HCT116 (cell line): ENCODE results near the gene QRICH1. TPM values are rescaled to one million over a fixed set of nuclear protein-coding genes. Genes with fewer than 3 reads are reported as not detected.

Source experiments
- ATAC-seq: fragments of 200-7000 bp; cut with Tn5 transposase; 2 replicates; pipeline ENCODE4 v1.9.1; 2020; ENCODE audit warnings: mild to moderate bottlenecking, moderate library complexity
- BruUV-seq: library from RNA; stranded (reverse); fragments of 400-500 nt; replicated peaks from 2 replicates; lab custom pipeline; 2021; lab: Mats Ljungman, UMichigan
- CTCF ChIA-PET: fragments of 300-600 bp; sonication (Branson Sonifier 250); formaldehyde crosslinking; loops from one replicate; lab custom pipeline; 2021; ENCODE audit warnings: antibody characterized with exemption; lab: Charles Lee
- POLR2A ChIA-PET: fragments of 300-600, 350-600 bp; sonication (Branson Sonifier 250); formaldehyde crosslinking; loops from one replicate; lab custom pipeline; 2021; ENCODE audit warnings: antibody characterized with exemption; lab: Charles Lee
- RAD21 ChIA-PET, 2 experiments: fragments of 300-600 bp; sonication (Branson Sonifier 250); formaldehyde crosslinking; loops; one replicate each; lab custom pipeline; 2023; ENCODE audit warnings: low total read pairs in 2 of 2; ENCODE audit not compliant: uncharacterized antibody in 2 of 2, unreplicated experiment in 2 of 2, low non-redundant PET in 1 of 2; lab: Charles Lee
- DNase-seq: peaks from one replicate; pipeline ENCODE4 v3.0.0-alpha.2; 2010; ENCODE audit warnings: low read depth, low spot score
- H2AFZ ChIP-seq: fragments of 200-600 bp; shearing (Covaris generic), sonication (generic); 2 replicates; pipeline ENCODE4 v1.6.1; 2017; ENCODE audit warnings: low read depth, mixed run types, mixed read lengths, antibody characterized with exemption, low read length; ENCODE audit not compliant: poor library complexity, severe bottlenecking
- H3K27ac ChIP-seq: 2 replicates; pipeline ENCODE4 v1.5.1; 2012; ENCODE audit warnings: low read depth, low read length
- H3K27me3 ChIP-seq: fragments of 200-600 bp; sonication (generic); 2 replicates; pipeline ENCODE4 v1.6.1; 2016; ENCODE audit warnings: mixed run types, low read length, mixed read lengths; ENCODE audit not compliant: insufficient read depth
- H3K36me3 ChIP-seq, 2 experiments: fragments of 200-500 bp in 1 of 2; fragments of 200-600 bp in 1 of 2; sonication (Bioruptor generic) in 1 of 2; sonication (generic) in 1 of 2; 2 replicates each; pipeline versions ENCODE4 v1.5.1 to v1.6.1; 2014 to 2016; ENCODE audit warnings: low read length in 2 of 2, inconsistent platforms in 1 of 2, mixed read lengths in 1 of 2, mixed run types in 1 of 2; ENCODE audit not compliant: insufficient read depth in 2 of 2, control insufficient read depth in 1 of 2
- H3K4me1 ChIP-seq, 2 experiments: fragments of 200-600 bp in 1 of 2; sonication (generic) in 1 of 2; 2 replicates each; pipeline versions ENCODE4 v1.5.1 to v1.6.1; 2012 to 2017; ENCODE audit warnings: low read length in 2 of 2, inconsistent platforms in 1 of 2, mild to moderate bottlenecking in 1 of 2, mixed read lengths in 1 of 2, mixed run types in 1 of 2, moderate library complexity in 1 of 2; ENCODE audit not compliant: insufficient read depth in 2 of 2, control insufficient read depth in 1 of 2
- H3K4me2 ChIP-seq: fragments of 200-600 bp; sonication (generic); 2 replicates; pipeline ENCODE4 v1.6.1; 2017; ENCODE audit warnings: mixed run types, low read length, mixed read lengths
- H3K4me3 ChIP-seq, 2 experiments: fragments of 200-600 bp in 1 of 2; sonication (generic) in 1 of 2; replicated peaks in 1 of 2; 2 replicates each; pipeline ENCODE4 v1.5.1; 2011 to 2016; ENCODE audit warnings: low read length in 2 of 2, control low read depth in 1 of 2, low read depth in 1 of 2, mild to moderate bottlenecking in 1 of 2, mixed read lengths in 1 of 2, mixed run types in 1 of 2
- H3K79me2 ChIP-seq: fragments of 200-600 bp; sonication (generic); 2 replicates; pipeline ENCODE4 v1.6.1; 2017; ENCODE audit warnings: mild to moderate bottlenecking, mixed run types, low read length, moderate library complexity, mixed read lengths; ENCODE audit not compliant: insufficient read depth
- H3K9ac ChIP-seq: fragments of 200-600 bp; sonication (generic); 2 replicates; pipeline ENCODE4 v1.6.1; 2016; ENCODE audit warnings: low read length, mixed read lengths
- H3K9me2 ChIP-seq: fragments of 200-600 bp; sonication (generic), shearing (Covaris generic); 2 replicates; pipeline ENCODE4 v1.6.1; 2017; ENCODE audit warnings: mixed run types, mild to moderate bottlenecking, moderate library complexity; ENCODE audit not compliant: insufficient read depth
- H3K9me3 ChIP-seq, 2 experiments: fragments of 200-500 bp in 1 of 2; fragments of 200-600 bp in 1 of 2; sonication (Bioruptor generic) in 1 of 2; sonication (generic) in 1 of 2; 2 replicates each; pipeline ENCODE4 v1.6.1; 2014 to 2017; ENCODE audit warnings: low read length in 2 of 2, mixed read lengths in 2 of 2, inconsistent platforms in 1 of 2, low read depth in 1 of 2, mild to moderate bottlenecking in 1 of 2, mixed run types in 1 of 2, moderate library complexity in 1 of 2; ENCODE audit not compliant: control insufficient read depth in 1 of 2, insufficient read depth in 1 of 2
- H4K20me1 ChIP-seq: fragments of 200-600 bp; sonication (generic), shearing (Covaris generic); 2 replicates; pipeline ENCODE4 v1.6.1; 2017; ENCODE audit warnings: mixed run types, mild to moderate bottlenecking, moderate library complexity; ENCODE audit not compliant: insufficient read depth
- CBX3 ChIP-seq: IDR thresholded peaks from 2 replicates; pipeline ENCODE4 v1.6.1; 2012; ENCODE audit warnings: low read depth
- EZH2 ChIP-seq: fragments of 200-600 bp; sonication (generic); IDR thresholded peaks from 2 replicates; pipeline ENCODE4 v1.6.1; 2017; ENCODE audit warnings: antibody characterized with exemption, mixed run types
- FOSL1 ChIP-seq: IDR thresholded peaks from 2 replicates; pipeline ENCODE4 v1.6.1; 2012; ENCODE audit warnings: low read depth
- JUND ChIP-seq: IDR thresholded peaks from 2 replicates; pipeline ENCODE4 v1.6.1; 2012
- POLR2A ChIP-seq: IDR thresholded peaks from 2 replicates; pipeline ENCODE4 v1.7.0; 2011; ENCODE audit warnings: borderline replicate concordance; ENCODE audit not compliant: insufficient read depth, insufficient read length; ENCODE audit errors: extremely low read depth
- RAD21 ChIP-seq: IDR thresholded peaks from 2 replicates; pipeline ENCODE4 v1.6.1; 2012; ENCODE audit warnings: low read depth, mild to moderate bottlenecking
- REST ChIP-seq: IDR thresholded peaks from 2 replicates; pipeline ENCODE4 v1.6.1; 2012; ENCODE audit warnings: low read depth
- SIN3A ChIP-seq: IDR thresholded peaks from 2 replicates; pipeline ENCODE4 v1.6.1; 2012; ENCODE audit warnings: low read depth
- SRF ChIP-seq: IDR thresholded peaks from 2 replicates; pipeline ENCODE4 v1.6.1; 2012; ENCODE audit warnings: low read depth
- TCF7L2 ChIP-seq: IDR thresholded peaks from 2 replicates; pipeline ENCODE4 v1.7.0; 2011; ENCODE audit warnings: borderline replicate concordance, inconsistent platforms; ENCODE audit not compliant: insufficient read depth, insufficient read length; ENCODE audit errors: extremely low read depth
- YY1 ChIP-seq: IDR thresholded peaks from 2 replicates; pipeline ENCODE4 v1.6.1; 2011; ENCODE audit warnings: low read length, low read depth, moderate library complexity, mild to moderate bottlenecking; ENCODE audit not compliant: insufficient replicate concordance; ENCODE audit errors: extremely low read depth
- ZFX ChIP-seq: fragments of 450-650 bp; IDR thresholded peaks from 2 replicates; pipeline ENCODE4 v1.6.1; 2017
- ZNF274 ChIP-seq: fragments of 200-500 bp; sonication (Bioruptor generic); IDR thresholded peaks from 2 replicates; pipeline ENCODE4 v1.6.1; 2014; ENCODE audit warnings: mild to moderate bottlenecking, low read depth, low read length, inconsistent platforms
- intact Hi-C: fragments of 100-400 bp; cut with micrococcal nuclease; formaldehyde crosslinking; loops from 2 replicates; pipeline ENCODE4 v1.10.0; 2022
- total RNA-seq: library from RNA; stranded (reverse); gene quantifications from one replicate; pipeline ENCODE4 v1.2.1, GENCODE V29; 2021; ENCODE audit not compliant: unreplicated experiment

Gene QRICH1
- total RNA-seq, 1 experiment from 2014 or later, result 105 TPM

GRCh38 chr3:49054344-49054862, 39.5 kb downstream of the QRICH1 start:
- POLR2A ChIA-PET, result no interaction called here
- peaks cover 48% of the 10 kb centered on the region for H3K79me2 ChIP-seq

More at GRCh38 chr3:49054344-49054862, 39.5 kb downstream of the QRICH1 start:
- TF ChIP-seq RAD21 (no peak), CBX3 (no peak), SRF (no peak), FOSL1 (no peak), JUND (no peak), ZNF274 (no peak), POLR2A (no peak), REST (no peak), ZFX (no peak), EZH2 (no peak), YY1 (no peak), SIN3A (no peak), TCF7L2 (no peak)
- BruUV-seq, result no TSS peak
- no peaks in the 10 kb centered on the region for H3K27me3 ChIP-seq
- CTCF ChIA-PET, result no interaction called here
- RAD21 ChIA-PET, result no interaction called here
- H3K4me2 ChIP-seq, result no peak overlapping the region
- H2AFZ ChIP-seq, result no peak overlapping the region
- H3K4me3 ChIP-seq, result no peak overlapping the region
- ATAC-seq, result no peak
- H3K36me3 ChIP-seq, result peaks cover 33 to 39% of the 10 kb centered on the region in 2 experiments; a peak in 3 of 4 replicates
- intact Hi-C loops, result no loop called here
- no peak overlapping the region for H3K9ac ChIP-seq
- no peaks in the 10 kb centered on the region for H3K9me2 ChIP-seq
- H3K27ac ChIP-seq, result no peak overlapping the region
- DNase-seq, result no peak
- H3K4me1 ChIP-seq, result no peaks in the 10 kb centered on the region
- H3K9me3 ChIP-seq, result no peaks in the 10 kb centered on the region
- no peaks in the 10 kb centered on the region for H4K20me1 ChIP-seq
